Fibroblast of lung (primary cell): Measurements from ENCODE around the gene SCFD2. TPM values are rescaled to one million over a fixed set of nuclear protein-coding genes. Genes with fewer than 3 reads are reported as not detected.
A peak's percentile ranks its signal among the peaks of the same experiment; 100 is the strongest.

Experiments used
- DNase-seq, 2 donors: peaks; one replicate each; pipeline versions ENCODE4 v3.0.0 to v3.0.0-alpha.2; 2010; ENCODE audit warnings: low read depth in 2 of 2
- H2AFZ ChIP-seq: 2 replicates; pipeline ENCODE4 v1.5.1; 2012; ENCODE audit warnings: low read length, control low read depth, inconsistent platforms
- H3K27ac ChIP-seq: 2 replicates; pipeline ENCODE4 v1.5.1; 2011; ENCODE audit warnings: low read length, control low read depth; ENCODE audit not compliant: insufficient read depth
- H3K27me3 ChIP-seq: 2 replicates; pipeline ENCODE4 v1.5.1; 2011; ENCODE audit warnings: mild to moderate bottlenecking, low read length; ENCODE audit not compliant: control insufficient read depth, insufficient read depth
- H3K36me3 ChIP-seq: 2 replicates; pipeline ENCODE4 v1.5.1; 2011; ENCODE audit warnings: low read length; ENCODE audit not compliant: control insufficient read depth, insufficient read depth
- H3K4me1 ChIP-seq: 2 replicates; pipeline ENCODE4 v1.5.1; 2011; ENCODE audit warnings: low read length; ENCODE audit not compliant: control insufficient read depth, insufficient read depth; ENCODE audit errors: extremely low read depth
- H3K4me2 ChIP-seq: 2 replicates; pipeline ENCODE4 v1.5.1; 2011; ENCODE audit warnings: low read length, control low read depth; ENCODE audit not compliant: insufficient read depth; ENCODE audit errors: extremely low read depth
- H3K4me3 ChIP-seq, 4 experiments: fragments of 200-600 bp in 1 of 4; sonication (generic) in 1 of 4; replicated peaks in 1 of 4; 2 replicates each; pipeline ENCODE4 v1.5.1; 2011 to 2016; ENCODE audit warnings: low read length in 4 of 4, low read depth in 3 of 4, mild to moderate bottlenecking in 3 of 4, control low read depth in 2 of 4, inconsistent platforms in 1 of 4, mixed read lengths in 1 of 4; ENCODE audit not compliant: insufficient read depth in 1 of 4; ENCODE audit errors: control extremely low read depth in 1 of 4
- H3K79me2 ChIP-seq: 2 replicates; pipeline ENCODE4 v1.5.1; 2012; ENCODE audit warnings: mild to moderate bottlenecking, low read length, inconsistent platforms; ENCODE audit not compliant: control insufficient read depth, insufficient read depth
- H3K9ac ChIP-seq: 2 replicates; pipeline ENCODE4 v1.5.1; 2011; ENCODE audit warnings: mild to moderate bottlenecking, low read length, control low read depth; ENCODE audit not compliant: insufficient read depth
- H3K9me3 ChIP-seq: 2 replicates; pipeline ENCODE4 v1.5.1; 2012; ENCODE audit warnings: low read depth, low read length; ENCODE audit not compliant: control insufficient read depth, insufficient read depth
- H4K20me1 ChIP-seq: 2 replicates; pipeline ENCODE4 v1.5.1; 2011; ENCODE audit warnings: low read length; ENCODE audit not compliant: control insufficient read depth, insufficient read depth; ENCODE audit errors: extremely low read depth
- EZH2 ChIP-seq: IDR thresholded peaks from 2 replicates; pipeline ENCODE4 v1.5.1; 2012; ENCODE audit warnings: low read length, control low read depth, mild to moderate bottlenecking; ENCODE audit errors: missing control alignments
- polyA plus RNA-seq, 2 donors: library from polyadenylated mRNA; depleted of rRNA in 1 of 2; stranded (reverse) in 1 of 2; unstranded in 1 of 2; fragments of >200 nt; gene quantifications; 2 replicates each; pipeline ENCODE4 v1.2.1, GENCODE V29; 2011 to 2012; ENCODE audit warnings: missing spikeins in 1 of 2
- total RNA-seq: library from RNA; depleted of rRNA; stranded (reverse); fragments of >200 nt; gene quantifications from 2 replicates; pipeline ENCODE4 v1.2.1, GENCODE V29; 2014
- TF ChIP-seq, protein P1 (sequence below), 2 donors: IDR thresholded peaks in 1 of 2; conservative IDR thresholded peaks in 1 of 2; 1 replicate in 1 of 2; 2 replicates in 1 of 2; pipeline ENCODE4 v1.5.1; 2011 to 2012; ENCODE audit warnings: low read length in 2 of 2, control low read depth in 1 of 2, inconsistent platforms in 1 of 2, low read depth in 1 of 2, mild to moderate bottlenecking in 1 of 2

Gene SCFD2
- total and polyA plus RNA-seq, 2 donors (not counting 1 experiment from before 2014, with no cell fraction given) = 16.2 to 23.1 TPM

DNA sequence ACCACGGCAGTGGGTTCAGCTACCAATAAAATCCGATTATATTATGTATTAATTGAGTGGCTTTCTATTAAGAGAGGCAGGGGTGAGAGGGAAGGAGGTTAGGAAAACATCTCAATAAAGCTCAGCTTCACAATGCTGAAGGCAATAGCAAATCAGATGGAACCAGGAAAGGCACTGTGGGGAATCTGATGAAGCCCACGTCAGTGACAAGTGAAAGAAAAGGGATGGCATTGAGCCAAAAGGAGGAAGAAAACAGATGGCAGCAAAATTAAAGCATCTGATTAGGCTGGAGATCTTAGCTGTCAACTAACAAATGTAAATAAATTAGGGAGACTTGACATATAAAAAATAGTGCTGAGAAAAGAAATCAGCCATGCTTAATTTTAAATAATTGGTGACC is 322.8 kb downstream of the SCFD2 start:
- no peaks in the 10 kb centered on the region for H3K36me3 ChIP-seq
- H3K27ac ChIP-seq = no peak overlapping the region
- H3K4me2 ChIP-seq = no peak overlapping the region
- H3K4me1 ChIP-seq = peaks cover 3% of the 10 kb centered on the region
- H3K79me2 ChIP-seq = no peaks in the 10 kb centered on the region
- H3K9me3 ChIP-seq = no peaks in the 10 kb centered on the region
- no peak for DNase-seq
- H3K4me3 ChIP-seq = no peak overlapping the region
- H4K20me1 ChIP-seq = no peaks in the 10 kb centered on the region
- H3K9ac ChIP-seq = no peak overlapping the region
- H2AFZ ChIP-seq = no peak overlapping the region
- H3K27me3 ChIP-seq = no peaks in the 10 kb centered on the region
- TF ChIP-seq, protein P1, sequence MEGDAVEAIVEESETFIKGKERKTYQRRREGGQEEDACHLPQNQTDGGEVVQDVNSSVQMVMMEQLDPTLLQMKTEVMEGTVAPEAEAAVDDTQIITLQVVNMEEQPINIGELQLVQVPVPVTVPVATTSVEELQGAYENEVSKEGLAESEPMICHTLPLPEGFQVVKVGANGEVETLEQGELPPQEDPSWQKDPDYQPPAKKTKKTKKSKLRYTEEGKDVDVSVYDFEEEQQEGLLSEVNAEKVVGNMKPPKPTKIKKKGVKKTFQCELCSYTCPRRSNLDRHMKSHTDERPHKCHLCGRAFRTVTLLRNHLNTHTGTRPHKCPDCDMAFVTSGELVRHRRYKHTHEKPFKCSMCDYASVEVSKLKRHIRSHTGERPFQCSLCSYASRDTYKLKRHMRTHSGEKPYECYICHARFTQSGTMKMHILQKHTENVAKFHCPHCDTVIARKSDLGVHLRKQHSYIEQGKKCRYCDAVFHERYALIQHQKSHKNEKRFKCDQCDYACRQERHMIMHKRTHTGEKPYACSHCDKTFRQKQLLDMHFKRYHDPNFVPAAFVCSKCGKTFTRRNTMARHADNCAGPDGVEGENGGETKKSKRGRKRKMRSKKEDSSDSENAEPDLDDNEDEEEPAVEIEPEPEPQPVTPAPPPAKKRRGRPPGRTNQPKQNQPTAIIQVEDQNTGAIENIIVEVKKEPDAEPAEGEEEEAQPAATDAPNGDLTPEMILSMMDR (conservative IDR thresholded peaks at IDR 0.05 in 1 of 2, IDR thresholded peaks at IDR 0.05 in 1 of 2; ENCODE audit: low read depth in 1 of 2, low read length in 2 of 2) = no peak
- no peak for TF ChIP-seq EZH2

DNA sequence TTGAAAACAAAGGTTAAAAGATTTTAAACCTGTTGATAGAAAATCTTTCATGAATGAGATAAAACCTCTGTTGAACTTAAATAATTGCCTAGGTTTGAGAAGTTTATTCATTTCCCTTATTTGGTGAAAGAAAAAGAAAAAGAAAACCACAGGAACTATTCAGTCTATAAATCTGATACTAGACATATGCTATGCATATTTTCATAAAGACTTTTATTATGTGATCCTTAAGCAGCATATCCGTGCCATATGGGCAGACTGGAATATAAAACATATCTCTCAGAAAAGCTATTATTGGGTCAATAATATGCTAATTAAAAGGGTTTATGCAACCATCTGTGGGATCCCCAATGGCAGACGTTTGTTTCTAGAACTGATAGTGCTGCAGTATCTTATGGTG is 325.0 kb downstream of the SCFD2 start:
- Histone ChIP-seq H3K79me2 (no peaks in the 10 kb centered on the region), H3K9me3 (no peaks in the 10 kb centered on the region), H3K4me1 (peaks cover 3% of the 10 kb centered on the region), H2AFZ (no peak overlapping the region), H3K9ac (no peak overlapping the region), H4K20me1 (no peaks in the 10 kb centered on the region), H3K27ac (no peak overlapping the region), H3K27me3 (no peaks in the 10 kb centered on the region), H3K36me3 (no peaks in the 10 kb centered on the region), H3K4me3 (no peak overlapping the region), H3K4me2 (no peak overlapping the region)
- DNase-seq = no peak
- no peak for TF ChIP-seq EZH2
- TF ChIP-seq, protein P1 (conservative IDR thresholded peaks at IDR 0.05 in 1 of 2, IDR thresholded peaks at IDR 0.05 in 1 of 2; ENCODE audit: low read depth in 1 of 2, low read length in 2 of 2) = no peak

DNA sequence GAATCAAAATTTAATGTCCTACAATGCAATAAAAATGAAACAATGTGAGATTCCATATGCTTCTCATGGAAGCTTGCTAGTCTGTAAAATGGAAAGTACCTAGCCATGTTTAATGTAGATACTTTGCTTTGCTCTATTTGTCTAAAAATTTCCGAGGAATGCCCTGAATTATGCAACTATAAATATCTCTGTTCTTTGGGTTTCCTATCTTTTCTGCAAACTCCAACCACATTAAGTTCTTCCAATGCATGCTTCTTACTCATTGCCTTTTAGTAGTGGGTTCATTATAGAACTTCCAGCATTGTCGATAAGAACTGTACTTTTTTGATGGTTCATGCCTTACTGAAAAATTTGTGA is 325.4 kb downstream of the SCFD2 start:
- no peak overlapping the region for H3K27ac ChIP-seq
- H3K79me2 ChIP-seq = no peaks in the 10 kb centered on the region
- no peaks in the 10 kb centered on the region for H4K20me1 ChIP-seq
- H3K36me3 ChIP-seq = no peaks in the 10 kb centered on the region
- DNase-seq = peak in 1 of 2 donors; percentile 46
- peaks cover 3% of the 10 kb centered on the region for H3K4me1 ChIP-seq
- H3K4me2 ChIP-seq = no peak overlapping the region
- H2AFZ ChIP-seq = no peak overlapping the region
- TF ChIP-seq, protein P1 (conservative IDR thresholded peaks at IDR 0.05 in 1 of 2, IDR thresholded peaks at IDR 0.05 in 1 of 2; ENCODE audit: low read depth in 1 of 2, low read length in 2 of 2) = no peak
- TF ChIP-seq EZH2 = no peak
- no peak overlapping the region for H3K4me3 ChIP-seq
- H3K9ac ChIP-seq = no peak overlapping the region
- no peaks in the 10 kb centered on the region for H3K9me3 ChIP-seq
- H3K27me3 ChIP-seq = no peaks in the 10 kb centered on the region
